Stimulated activated CD4-positive, alpha-beta T cell treated with anti-CD3 and anti-CD28 coated beads, TNF-alpha, amount 100 ng/mL, for 24 hours (primary cell): ENCODE data around the gene CDC7.
"Not testable (repeated sequence)": the region's sequence is repeated elsewhere in the genome, so short reads cannot be mapped to it uniquely, and the experiment has no call there.

Experiments
- DNase-seq, 3 experiments: peaks; one replicate each; pipeline ENCODE4 v3.0.0-alpha.2; 2020; ENCODE audit warnings: low read depth in 3 of 3

CDC7 gene

GRCh38 chr1:91500756-91501522 lies at the start of gene CDC7:
Gene CDC7 (plus strand): TSS chr1:91500851. CDS start chr1:91501717, 866 bp downstream.
- peak; percentile 74 to 89 (median 81) for DNase-seq

DNA sequence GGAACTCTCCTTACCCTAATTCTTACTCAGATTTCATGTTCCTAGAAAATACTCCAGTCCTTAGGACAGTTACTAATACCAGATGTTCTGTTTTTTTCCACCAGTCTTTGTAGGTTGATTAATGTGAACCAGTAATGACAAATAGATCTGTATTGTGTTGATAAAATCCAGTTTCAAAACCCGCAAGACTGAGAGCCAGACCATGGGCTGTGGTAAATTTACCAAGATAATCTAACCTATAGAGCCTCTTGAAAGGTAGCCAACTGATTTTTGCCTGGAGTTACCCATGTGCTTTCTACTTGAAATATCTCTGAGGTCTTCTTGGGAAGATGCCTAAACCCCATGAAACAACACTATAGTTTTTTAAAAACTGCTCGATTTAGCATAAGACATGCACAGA lies 46.5 kb upstream of the CDC7 start:
- DNase-seq = no peak

DNA sequence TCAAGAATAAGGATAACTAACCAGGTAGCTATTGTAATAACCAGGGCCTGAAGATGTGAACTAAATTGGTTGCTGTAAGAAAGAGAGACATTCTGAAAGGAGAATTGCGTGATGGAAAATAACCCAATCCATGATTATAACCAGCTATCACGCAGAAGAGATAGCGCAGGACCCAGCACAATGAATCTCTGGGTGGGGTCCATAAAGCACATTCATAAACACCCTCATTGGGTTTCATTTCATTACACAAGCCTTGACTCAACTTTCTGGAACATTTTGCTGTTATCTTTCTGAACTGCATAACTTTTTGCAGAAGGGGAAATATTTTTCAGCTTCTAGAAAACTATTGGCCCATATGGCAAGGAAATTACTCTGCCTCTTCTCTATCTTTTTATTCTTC lies 45.3 kb upstream of the CDC7 start:
- DNase-seq = no peak

DNA sequence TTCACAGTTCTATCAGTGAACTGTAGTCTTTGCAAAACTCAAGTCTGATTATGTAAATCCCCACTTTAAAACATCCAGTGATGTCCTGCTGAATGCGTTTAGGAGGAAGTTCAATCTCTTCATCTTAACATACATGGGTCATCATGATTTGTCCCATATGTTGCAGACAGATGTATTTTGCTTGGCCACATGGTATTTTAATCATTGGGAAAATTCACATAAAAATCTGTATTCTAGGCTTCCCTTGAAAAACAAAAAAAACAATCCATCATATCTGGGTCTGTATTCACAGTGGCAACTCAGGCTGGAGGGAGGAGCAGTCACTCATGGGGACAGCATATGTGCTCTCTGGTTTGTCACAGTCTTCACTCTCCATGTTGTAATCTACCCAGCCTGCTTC lies 44.8 kb upstream of the CDC7 start:
- DNase-seq = no peak

DNA sequence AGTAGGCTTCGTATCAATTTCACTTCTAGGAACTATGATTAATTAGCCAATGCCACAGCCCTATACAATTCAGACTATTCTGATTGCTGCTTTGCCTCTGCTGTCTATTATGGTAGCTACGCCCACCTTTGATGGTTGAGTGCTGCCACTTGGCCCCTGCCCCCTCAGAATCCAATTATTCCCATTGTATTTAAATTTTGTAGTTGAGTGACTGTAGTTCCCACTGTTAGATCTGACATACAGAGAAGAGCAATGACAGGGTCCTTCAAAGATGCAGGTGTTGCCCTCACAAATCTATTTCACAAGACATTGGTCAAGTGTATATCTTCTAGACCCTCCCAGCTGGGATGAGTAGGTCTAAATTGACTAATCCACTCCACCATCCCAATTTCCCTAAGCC lies 35.3 kb upstream of the CDC7 start:
- DNase-seq = not testable (repeated sequence)

- DNase-seq = no peak
Measured at GRCh38 chr1:91476533-91477217, 24.0 kb upstream of the CDC7 start.

DNA sequence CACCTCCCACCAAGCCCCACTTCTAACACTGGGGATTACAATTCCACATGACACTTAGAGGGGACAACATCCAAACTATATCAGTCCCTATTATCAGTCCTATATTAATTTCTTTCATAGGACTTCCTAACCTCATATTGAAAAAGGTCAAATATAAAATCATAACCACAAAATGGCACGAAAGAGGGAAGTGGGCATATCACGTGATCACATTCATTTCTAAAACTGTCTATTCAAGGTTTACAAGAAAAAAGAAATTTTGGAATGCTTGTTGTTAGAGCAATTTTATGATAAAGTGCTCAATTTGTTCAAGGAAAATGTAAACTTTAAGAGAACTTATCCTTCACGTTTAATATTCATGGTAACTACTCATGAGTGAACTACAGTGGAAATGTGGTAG lies 13.2 kb upstream of the CDC7 start:
- DNase-seq = no peak

GRCh38 chr1:91490501-91490900 lies 10.2 kb upstream of the CDC7 start:
- DNase-seq = no peak

DNA sequence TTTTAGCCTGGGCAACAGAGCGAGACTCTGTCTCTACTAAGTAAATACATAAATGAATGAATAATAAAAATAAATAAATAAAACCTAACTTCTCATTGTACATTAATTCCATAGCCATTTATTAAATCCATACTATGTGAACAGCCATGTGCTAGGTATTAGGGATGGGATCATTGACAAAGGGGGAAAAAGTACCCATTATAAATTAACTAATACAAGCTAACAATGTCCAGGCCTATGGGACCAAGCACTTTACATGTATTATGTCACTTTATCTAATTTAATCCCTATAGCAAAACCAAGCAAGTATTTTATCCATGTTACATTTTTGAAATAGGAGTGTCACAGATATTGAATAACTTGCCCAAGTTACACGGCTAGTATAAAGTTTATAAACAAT lies 2.6 kb upstream of the CDC7 start:
- DNase-seq = no peak

GRCh38 chr1:91498498-91499245 lies 2.0 kb upstream of the CDC7 start:
- DNase-seq = no peak

DNA sequence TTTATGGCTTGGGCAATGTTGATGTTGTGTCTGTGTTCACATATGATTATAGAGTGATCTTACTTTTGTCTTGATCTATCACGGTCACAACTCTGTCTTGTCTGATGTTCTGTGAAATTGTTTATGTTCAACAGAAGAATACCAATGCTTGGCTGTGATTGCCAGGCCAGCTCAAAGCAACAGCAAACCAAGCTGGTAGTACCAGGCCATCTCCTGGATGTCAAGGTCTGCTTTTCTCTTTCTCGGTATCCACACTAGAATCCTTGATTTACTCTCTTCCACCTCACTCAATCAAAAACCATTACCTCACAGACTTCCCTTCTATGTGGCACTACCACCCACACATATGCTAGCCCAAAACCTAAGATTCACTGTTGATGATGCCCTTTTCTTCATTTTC lies 1.3 kb upstream of the CDC7 start:
- DNase-seq = no peak

GRCh38 chr1:91499904-91500755 lies 521 bp upstream of the CDC7 start:
- no peak for DNase-seq

DNA sequence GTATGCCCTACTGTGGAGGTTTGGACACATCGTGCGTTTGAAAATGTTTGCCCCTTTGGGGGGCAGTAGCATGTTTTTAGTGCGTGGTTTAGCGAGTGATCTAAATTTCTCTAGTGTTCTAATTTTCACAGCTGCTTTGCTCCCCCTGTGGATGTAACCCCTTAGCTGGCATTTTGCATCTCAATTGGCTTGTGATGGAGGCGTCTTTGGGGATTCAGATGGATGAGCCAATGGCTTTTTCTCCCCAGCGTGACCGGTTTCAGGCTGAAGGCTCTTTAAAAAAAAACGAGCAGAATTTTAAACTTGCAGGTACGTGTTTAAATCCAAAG lies 836 bp downstream of the CDC7 start:
- peak in 1 of 3 experiments; percentile 9 for DNase-seq

DNA sequence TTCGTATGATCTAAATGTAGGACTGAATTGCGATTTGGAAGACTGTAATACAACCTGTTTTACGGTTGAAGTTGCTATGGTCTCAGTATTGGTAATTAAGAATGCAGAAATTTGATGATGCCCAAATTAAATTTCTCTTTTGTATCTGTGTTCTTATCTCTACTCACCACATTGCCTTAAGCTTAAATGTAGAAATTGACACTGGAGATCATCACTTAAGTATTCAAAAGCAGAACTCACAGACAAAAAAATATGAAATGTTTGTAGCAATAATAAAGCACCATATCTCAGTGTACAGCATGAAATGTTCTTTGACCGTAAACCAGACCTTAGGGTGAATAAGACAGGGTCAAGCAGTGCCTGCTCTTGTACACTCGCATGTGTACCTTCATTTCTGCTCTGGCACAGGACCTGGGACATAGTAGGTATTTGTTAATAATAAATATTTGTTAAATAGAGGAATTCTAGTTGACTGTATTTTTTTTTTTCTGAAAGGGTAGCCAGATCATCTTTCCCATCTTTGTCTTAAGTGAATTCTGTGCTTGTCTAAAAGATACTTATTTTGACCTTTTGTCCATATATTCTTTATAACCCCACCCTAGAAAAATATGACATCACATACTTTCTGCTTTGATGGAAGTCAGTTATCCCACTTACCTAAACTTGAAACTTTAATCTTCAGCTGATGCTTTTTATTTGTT lies 1.5 kb downstream of the CDC7 start:
- DNase-seq = no peak

- DNase-seq = no peak
Measured at GRCh38 chr1:91502672-91503184, 2.1 kb downstream of the CDC7 start.

DNA sequence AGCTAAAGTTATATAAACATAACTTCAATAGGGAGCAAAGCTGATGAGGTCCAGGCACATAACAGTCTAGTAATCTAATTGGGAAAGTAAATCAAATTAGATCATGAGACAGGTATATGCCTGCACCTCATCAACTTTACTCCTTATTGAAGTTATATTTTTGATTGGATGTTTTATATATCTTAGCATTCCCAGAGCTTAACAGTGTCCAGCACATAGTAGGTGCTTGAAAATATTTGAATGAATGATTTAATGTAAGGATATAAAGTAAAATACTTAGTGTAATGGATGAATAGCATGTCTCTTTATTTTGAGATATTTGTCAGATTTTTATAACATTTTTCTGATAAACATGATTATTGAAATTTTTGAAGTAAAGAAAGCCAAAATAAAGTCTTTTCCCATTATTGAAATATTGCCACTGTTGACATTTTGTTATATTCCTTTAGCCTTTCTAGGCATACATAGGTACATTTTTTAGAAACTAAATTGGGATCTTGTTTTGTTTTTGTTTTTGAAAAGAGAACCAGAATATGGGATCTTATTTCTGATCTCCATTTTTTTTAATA lies 2.8 kb downstream of the CDC7 start:
- DNase-seq = no peak

GRCh38 chr1:91503975-91504530 lies 3.4 kb downstream of the CDC7 start:
- no peak for DNase-seq

DNA sequence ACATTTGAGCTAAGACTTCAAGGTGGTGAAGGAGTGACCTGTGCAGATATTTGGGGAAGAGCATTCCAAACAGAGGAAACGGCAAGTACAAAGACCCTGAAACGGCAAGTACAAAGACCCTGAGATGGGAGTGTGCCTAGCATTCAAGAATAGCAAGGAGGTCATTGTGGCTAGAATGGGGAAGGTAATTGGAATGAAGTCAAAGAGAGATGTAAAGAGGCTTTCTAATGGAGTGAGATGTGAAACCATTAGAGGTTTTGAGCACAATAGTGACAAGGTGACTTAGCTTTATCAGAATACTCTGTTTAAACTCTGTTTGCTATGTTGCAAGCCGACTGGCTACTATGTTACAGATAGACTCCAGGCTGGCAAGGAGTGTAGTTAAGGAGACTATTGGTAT lies 4.4 kb downstream of the CDC7 start:
- DNase-seq = no peak

DNA sequence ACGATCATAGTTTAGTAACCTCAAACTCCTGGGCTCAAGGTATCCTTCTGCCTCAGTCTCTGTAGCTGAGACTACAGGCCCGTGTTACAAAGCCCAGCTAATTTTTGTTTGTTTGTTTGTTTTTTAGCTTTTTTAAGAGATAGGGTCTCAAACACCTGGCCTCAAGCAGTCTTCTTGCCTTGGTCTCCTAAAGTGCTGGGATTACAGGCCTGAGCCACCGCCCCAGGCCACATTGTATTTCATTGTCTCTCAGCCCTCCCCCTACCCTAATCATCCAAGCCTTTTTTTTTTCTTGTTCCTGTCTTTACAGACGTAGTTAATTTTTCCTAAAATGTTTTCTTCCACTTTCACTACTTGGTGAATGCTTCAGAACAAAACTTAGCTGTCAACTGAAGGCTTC lies 5.4 kb downstream of the CDC7 start:
- DNase-seq = no peak

DNA sequence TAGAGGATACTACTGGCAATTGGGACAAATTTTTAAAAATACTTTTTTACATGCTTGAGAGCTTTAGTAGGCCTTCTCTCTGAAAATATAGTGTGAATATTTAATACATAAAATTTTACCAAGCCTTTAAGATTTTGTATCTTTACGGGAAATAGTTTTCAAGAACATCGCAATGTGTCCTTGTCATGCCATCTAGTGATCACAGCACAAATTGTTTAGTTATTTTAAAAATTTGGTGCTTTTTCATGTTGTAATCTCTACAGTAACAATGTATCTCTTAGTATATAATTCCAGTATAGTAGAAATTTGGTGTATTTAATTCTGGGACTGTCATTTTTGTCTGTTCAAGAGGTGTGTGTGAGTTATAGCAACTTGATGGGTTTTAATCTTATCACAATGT lies 6.7 kb downstream of the CDC7 start:
- DNase-seq = no peak
